Measurements from ENCODE around the gene PDE4A.

The PDE4A gene

GRCh38 chr19:10402441-10403038 lies 17.8 kb upstream of the PDE4A start:
- H3K4me3 ChIP-seq (ENCODE audit: low read depth, low read length), result peak overlapping the region; percentile 74
- no peak for TF ChIP-seq CTCF (IDR thresholded peaks at IDR 0.05; ENCODE audit: low read depth, low read length)
- in situ Hi-C loops (cut with HindIII; ENCODE audit: low sequenced_read_pairs), result no loop called here
- DNase-seq (ENCODE audit: low read depth, low spot score), result no peak

- peak; percentile 97 for DNase-seq (ENCODE audit: low read depth, low spot score)
- TF ChIP-seq CTCF (IDR thresholded peaks at IDR 0.05; ENCODE audit: low read depth, low read length), result no peak
- H3K4me3 ChIP-seq (ENCODE audit: low read depth, low read length), result peak within 1 kb of the TSS; percentile 74
- in situ Hi-C loops (cut with HindIII; ENCODE audit: low sequenced_read_pairs), result no loop called here
Observed at GRCh38 chr19:10403137-10404021, 17.0 kb upstream of the PDE4A start, which contains the start of gene CDC37. CDC37 (minus strand) TSS chr19:10403542; CDS start chr19:10403479, 63 bp downstream.

GRCh38 chr19:10404888-10405820 lies 15.2 kb upstream of the PDE4A start:
- DNase-seq (ENCODE audit: low read depth, low spot score), result no peak
- in situ Hi-C loops (cut with HindIII; ENCODE audit: low sequenced_read_pairs), result no loop called here
- H3K4me3 ChIP-seq (ENCODE audit: low read depth, low read length), result peak overlapping the region; percentile 74
- no peak for TF ChIP-seq CTCF (IDR thresholded peaks at IDR 0.05; ENCODE audit: low read depth, low read length)

GRCh38 chr19:10406191-10406590 lies 14.1 kb upstream of the PDE4A start:
- no peak for DNase-seq (ENCODE audit: low read depth, low spot score)
- no peak overlapping the region for H3K4me3 ChIP-seq (ENCODE audit: low read depth, low read length)
- no peak for TF ChIP-seq CTCF (IDR thresholded peaks at IDR 0.05; ENCODE audit: low read depth, low read length)
- in situ Hi-C loops (cut with HindIII; ENCODE audit: low sequenced_read_pairs), result no loop called here

- no peak for TF ChIP-seq CTCF (IDR thresholded peaks at IDR 0.05; ENCODE audit: low read depth, low read length)
- in situ Hi-C loops (cut with HindIII; ENCODE audit: low sequenced_read_pairs), result no loop called here
- no peak for DNase-seq (ENCODE audit: low read depth, low spot score)
- H3K4me3 ChIP-seq (ENCODE audit: low read depth, low read length), result no peak overlapping the region
Observed at GRCh38 chr19:10407096-10407495, 13.2 kb upstream of the PDE4A start.
